GM12865 (cell line): ENCODE results near the gene SBF1.

ENCODE experiments used
- DNase-seq: peaks from one replicate; pipeline ENCODE4 v3.0.0; 2010; ENCODE audit warnings: low read depth
- H3K4me3 ChIP-seq: 2 replicates; pipeline ENCODE4 v1.5.1; 2011; ENCODE audit warnings: mild to moderate bottlenecking, low read depth, low read length, control low read depth
- TF ChIP-seq, protein P1 (sequence below): IDR thresholded peaks from 2 replicates; pipeline ENCODE4 v1.5.1; 2011; ENCODE audit warnings: low read length, control low read depth, low read depth, inconsistent platforms; ENCODE audit not compliant: insufficient read depth; ENCODE audit errors: missing control alignments

The SBF1 gene

DNA sequence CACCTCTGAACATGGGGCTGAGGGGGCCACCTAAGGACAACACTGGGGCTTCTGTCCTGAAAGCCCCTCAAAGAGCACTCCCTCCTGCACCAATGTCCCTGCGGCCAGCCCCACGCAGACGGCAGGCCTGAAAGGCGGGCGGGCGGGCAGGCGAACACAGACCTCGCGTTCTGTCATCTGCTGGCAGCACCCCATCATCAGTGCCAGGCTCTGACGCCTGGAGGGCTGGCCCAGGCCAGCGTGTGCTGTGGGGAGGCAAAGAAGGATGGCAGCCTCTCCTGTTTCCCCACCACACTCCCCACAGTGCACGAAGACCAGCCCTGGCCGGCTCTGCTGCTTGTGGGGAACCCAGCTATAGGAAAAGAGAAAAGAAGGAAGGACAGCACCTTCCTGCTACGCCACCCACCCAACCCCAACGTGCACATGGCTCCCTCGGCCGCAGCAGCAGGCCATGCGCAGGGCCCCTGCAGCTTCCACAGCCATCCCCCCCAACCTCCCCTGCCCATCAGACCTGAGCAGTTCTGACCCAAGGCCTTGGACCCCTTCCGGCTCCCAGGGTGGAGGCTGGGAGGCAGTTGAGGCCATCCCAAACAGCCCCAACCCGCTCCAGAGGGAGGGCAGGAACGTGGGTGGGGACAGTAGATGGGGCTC lies 3.5 kb downstream of the SBF1 start:
- no peak for DNase-seq
- no peak overlapping the region for H3K4me3 ChIP-seq
- TF ChIP-seq, protein P1, sequence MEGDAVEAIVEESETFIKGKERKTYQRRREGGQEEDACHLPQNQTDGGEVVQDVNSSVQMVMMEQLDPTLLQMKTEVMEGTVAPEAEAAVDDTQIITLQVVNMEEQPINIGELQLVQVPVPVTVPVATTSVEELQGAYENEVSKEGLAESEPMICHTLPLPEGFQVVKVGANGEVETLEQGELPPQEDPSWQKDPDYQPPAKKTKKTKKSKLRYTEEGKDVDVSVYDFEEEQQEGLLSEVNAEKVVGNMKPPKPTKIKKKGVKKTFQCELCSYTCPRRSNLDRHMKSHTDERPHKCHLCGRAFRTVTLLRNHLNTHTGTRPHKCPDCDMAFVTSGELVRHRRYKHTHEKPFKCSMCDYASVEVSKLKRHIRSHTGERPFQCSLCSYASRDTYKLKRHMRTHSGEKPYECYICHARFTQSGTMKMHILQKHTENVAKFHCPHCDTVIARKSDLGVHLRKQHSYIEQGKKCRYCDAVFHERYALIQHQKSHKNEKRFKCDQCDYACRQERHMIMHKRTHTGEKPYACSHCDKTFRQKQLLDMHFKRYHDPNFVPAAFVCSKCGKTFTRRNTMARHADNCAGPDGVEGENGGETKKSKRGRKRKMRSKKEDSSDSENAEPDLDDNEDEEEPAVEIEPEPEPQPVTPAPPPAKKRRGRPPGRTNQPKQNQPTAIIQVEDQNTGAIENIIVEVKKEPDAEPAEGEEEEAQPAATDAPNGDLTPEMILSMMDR: no peak

DNA sequence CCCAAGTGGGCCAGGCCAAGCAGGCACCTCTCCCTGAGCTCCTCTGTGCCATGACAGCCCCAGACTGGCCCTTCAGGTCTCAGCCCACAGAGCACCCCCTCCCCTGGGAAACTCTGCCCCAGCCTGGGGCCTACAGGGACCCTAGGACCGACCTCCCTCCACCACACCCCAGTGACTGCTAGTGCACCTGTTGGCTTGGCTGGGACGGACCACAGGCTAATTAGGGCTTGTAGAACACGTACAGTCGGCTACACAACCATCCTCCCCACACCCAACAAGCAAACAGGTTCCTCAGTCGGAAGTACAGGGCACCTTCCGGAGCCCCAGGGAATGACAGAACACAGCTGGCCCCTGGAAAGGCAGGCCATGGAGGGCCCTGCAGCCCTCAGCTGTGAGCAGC lies 4.3 kb downstream of the SBF1 start:
- TF ChIP-seq, protein P1: no peak
- DNase-seq: peak; percentile 53
- H3K4me3 ChIP-seq: no peak overlapping the region; the same call in 1 of the 2 replicates

DNA sequence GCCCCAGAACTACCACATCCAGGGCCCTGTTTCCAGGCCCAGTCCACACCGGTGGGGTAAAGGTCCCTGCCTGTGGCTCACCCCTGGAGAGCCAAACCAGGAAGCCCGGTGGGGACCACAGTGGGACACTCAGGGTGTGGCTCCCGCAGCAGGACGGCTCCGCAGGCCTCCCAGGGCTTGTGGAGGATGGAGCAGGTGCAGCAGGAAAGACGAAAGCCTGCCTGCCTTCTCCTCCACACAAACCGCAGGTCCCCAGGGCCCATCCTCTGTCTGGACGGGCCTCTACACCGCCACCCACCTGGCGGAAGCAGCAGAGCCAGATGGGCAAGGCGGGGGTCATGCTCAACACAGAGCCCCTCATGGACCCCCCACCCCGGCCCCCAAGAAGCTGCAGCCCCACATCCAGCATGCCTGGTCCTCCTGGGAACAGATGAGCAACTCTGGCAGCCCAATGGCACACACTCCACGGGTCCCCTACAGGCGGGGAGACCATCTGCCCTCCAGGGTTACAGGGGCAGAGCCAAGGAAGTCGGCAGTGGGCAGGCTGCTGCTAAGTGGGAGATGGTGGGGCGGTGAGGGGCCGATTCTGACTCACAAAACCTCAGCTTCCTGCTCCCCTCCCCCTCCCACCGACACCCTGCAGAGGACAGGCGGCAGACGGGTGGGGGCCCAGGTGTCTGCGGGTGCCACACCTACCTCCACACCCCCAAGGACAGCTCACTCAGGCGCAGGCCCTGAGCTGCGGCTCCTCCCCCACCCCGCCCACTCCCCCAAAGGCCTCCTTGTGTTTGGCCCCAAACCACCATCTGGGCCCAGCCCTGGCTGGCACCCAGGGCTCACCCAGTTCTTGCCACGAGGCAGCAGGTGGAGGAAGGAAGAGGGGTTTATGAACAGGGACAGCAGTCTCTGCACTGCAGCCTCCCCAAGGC lies 5.2 kb downstream of the SBF1 start:
- peak; percentile 98 for DNase-seq
- H3K4me3 ChIP-seq: peak overlapping the region; percentile 32

DNA sequence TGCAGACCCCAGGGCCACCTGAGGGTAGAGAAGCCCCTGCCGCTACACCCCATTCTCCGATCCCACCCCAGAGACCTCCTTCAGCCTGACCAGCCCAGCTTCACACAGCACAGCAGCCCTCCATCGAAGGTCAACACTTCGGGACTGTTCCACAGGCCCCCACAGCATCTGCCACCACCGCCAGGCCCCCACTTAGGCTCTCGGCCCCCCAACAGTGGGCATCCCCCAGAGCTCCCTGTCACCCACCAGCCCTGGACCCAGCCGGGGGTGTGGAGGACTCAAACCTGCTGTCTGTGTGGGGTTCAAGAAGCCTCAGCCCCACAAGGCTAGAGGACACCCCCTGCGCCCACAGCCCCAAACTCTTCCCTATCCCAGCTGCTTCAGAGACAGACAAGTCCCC lies 6.2 kb downstream of the SBF1 start:
- TF ChIP-seq, protein P1: no peak
- H3K4me3 ChIP-seq: no peak overlapping the region
- no peak for DNase-seq

More for the DNA sequence above, 5.2 kb downstream of the SBF1 start:
- TF ChIP-seq, protein P1: peak; percentile 14

DNA sequence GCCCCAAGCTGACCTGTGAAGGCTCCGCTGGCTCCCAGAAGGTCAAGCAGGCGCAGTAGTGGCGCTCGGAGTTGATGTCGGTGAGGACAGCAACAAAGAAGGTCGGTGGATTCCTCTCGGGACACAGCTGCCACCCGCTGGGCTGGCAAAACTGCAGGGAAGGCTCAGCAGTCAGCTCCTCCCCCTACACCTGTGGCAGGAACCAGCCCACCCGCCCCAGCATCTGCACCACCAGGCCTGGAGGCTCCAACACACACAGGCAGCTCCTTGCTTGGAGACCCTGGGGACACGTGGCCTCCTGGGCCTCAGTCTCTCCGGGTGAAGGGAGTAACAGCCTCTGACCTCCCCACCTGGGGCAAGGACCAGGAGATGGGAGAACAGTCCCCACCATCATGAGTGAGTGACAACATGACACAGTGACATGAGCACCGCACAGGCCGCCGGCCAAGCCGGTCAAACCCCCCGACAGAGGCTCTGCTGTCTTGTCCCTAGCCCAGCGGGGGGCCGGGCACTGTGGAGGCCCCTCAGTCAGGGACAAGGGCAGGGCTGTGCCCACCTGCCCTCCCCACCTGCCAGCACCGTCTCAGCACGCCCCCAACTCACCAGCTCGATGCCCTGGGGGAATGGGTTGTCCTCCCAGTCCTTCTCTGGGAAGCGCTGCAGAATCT lies 6.9 kb downstream of the SBF1 start:
- no peak overlapping the region for H3K4me3 ChIP-seq
- no peak for DNase-seq
- TF ChIP-seq, protein P1: no peak

DNA sequence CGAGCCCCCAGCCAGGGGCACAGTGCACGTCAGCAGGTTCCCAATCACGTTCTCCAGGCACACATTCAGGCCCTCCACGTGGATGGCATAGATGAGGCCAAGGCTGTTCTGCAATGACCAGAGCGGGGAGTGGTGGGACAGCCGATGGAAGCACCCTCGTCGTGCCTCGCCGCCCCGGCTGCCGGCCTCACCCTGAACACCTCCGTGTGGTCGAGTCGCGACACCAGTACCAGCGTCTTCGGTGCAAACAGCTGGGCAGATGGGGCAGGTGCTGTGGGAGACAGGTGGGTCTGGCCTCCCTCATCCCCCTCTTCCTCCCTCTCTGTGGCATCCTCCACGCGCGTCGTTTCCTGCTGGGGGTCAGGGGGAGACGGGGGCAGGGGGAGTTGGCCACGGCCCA lies 7.5 kb downstream of the SBF1 start:
- TF ChIP-seq, protein P1: no peak
- no peak overlapping the region for H3K4me3 ChIP-seq
- no peak for DNase-seq
